ENCODE results near the gene IL22RA1.

DNA sequence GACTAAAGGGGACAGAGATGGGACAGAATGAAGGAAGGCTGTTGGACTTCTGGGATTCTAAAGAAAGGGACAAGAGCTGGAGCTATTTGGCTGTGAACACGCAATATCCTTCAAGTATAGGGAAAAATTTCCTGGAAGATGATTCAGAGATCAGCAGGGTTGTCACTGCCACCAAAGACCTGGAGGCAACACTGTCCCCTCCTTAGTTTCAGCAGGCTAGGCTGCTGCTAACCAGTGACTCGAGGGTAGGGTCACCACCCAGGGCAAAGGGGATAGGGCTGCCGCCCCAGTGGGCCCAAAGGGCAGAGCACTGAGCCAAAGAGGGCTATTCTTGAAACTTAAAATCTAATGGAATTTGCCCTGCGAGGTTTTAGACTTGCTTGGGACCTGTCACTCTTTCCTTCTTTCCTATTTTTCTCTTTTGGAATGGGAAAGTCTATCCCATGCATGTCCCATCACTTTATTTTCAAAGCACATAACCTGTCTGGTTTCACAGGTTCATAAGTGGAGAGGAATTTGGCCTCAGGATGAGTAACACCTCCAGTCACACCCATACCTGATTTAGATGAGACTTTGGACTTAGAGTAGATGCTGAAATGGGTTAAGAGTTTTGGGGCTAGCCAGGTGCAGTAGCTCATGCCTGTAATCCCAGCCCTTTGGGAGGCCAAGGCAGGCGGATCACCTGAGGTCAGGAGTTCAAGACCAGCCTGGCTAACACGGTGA, 32.3 kb upstream of the IL22RA1 start:
- TF ChIP-seq, protein P1, sequence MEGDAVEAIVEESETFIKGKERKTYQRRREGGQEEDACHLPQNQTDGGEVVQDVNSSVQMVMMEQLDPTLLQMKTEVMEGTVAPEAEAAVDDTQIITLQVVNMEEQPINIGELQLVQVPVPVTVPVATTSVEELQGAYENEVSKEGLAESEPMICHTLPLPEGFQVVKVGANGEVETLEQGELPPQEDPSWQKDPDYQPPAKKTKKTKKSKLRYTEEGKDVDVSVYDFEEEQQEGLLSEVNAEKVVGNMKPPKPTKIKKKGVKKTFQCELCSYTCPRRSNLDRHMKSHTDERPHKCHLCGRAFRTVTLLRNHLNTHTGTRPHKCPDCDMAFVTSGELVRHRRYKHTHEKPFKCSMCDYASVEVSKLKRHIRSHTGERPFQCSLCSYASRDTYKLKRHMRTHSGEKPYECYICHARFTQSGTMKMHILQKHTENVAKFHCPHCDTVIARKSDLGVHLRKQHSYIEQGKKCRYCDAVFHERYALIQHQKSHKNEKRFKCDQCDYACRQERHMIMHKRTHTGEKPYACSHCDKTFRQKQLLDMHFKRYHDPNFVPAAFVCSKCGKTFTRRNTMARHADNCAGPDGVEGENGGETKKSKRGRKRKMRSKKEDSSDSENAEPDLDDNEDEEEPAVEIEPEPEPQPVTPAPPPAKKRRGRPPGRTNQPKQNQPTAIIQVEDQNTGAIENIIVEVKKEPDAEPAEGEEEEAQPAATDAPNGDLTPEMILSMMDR (IDR thresholded peaks at IDR 0.05), result no peak
- no peak for TF ChIP-seq ZFX (IDR thresholded peaks at IDR 0.05; ENCODE audit: borderline replicate concordance)

Measured in 22Rv1 (cell line).